Measurements from ENCODE around the gene KCNE2.
"Not testable (repeated sequence)": the region's sequence is repeated elsewhere in the genome, so short reads cannot be mapped to it uniquely, and the experiment has no call there.

KCNE2 gene

DNA sequence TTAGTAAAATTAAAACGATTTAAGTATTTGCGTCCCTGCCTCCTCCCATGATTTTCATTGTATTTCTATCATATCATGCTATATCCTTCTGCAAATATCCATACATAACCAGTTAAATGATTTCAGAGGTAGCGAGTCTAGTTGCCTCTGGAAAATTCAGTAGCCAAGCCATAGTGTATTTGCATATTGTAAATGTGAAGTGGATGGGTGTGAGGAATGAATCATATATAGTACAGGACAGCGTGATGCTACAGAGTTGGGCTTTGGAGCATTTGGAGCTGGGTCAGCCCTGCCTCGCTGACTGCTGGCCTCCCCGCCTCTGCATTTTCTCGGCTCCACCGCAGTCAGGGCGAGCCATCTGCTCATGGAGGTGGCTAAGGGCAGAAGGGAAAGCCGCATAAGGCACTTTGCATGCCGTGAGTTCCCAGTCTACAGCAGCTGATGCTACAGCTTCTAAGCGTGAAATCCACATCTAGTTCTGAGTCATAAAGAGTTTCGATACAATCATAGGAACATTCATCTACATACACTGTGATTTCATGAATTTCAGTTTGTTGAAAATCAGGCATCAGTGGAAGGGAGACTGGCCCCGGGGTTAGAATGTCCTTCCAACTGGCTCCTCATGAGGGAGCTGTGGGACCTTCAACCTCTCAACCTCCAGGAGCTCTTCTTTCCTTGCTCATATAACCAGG, 20.1 kb downstream of the KCNE2 start:
- not testable (repeated sequence) for H3K4me1 ChIP-seq (ENCODE audit: control insufficient read depth, insufficient read depth, low read length); H3K4me3 ChIP-seq (ENCODE audit: low read length); H3K9ac ChIP-seq (ENCODE audit: low read length); H3K27me3 ChIP-seq (ENCODE audit: control insufficient read depth, insufficient read depth, low read length); H3K27ac ChIP-seq (ENCODE audit: low read depth, low read length); H3K36me3 ChIP-seq (ENCODE audit: control insufficient read depth, insufficient read depth, low read length)

DNA sequence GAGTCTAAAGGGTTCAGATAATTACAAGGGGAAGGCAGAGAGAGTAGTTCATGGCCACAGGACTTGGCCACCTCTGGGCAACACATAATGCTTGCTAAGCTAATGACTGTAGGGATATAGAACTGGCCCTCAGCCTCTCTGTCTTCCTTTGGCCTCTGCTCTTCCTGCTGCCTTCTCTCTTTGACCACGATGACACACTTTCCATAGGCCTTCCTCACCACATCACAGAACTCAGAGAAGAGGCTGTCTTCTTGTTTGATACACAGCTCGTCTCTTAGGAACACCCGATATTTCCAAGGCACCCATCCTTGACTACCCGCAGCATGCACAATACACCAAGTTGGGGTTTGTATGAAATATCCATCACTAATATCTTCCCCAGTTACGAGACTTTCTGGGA, 36.7 kb downstream of the KCNE2 start:
- not testable (repeated sequence) for H3K9ac ChIP-seq (ENCODE audit: low read length)

DNA sequence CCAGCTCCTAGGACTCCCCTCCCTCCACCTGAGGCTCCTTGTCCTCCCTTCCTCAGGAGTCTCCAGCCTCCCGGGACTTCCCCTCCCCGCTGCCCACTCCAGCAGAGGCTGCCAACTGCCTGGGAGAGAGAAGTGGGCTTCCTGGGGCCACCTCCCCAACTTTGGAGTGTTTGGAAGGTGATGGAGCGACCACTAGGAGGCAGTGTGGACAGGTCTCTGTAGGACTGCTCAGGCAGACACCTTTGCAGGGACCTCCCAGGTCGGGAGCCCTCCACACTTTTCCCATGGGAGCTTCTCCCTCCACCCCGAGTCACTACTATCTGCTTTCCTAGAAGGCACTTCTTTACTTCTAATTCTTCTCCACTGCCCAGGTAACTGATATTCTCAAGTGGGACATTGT, 40.9 kb downstream of the KCNE2 start:
- H3K4me1 ChIP-seq (ENCODE audit: control insufficient read depth, insufficient read depth, low read length); H3K27me3 ChIP-seq (ENCODE audit: control insufficient read depth, insufficient read depth, low read length); H3K27ac ChIP-seq (ENCODE audit: low read depth, low read length); H3K36me3 ChIP-seq (ENCODE audit: control insufficient read depth, insufficient read depth, low read length); H3K4me3 ChIP-seq (ENCODE audit: low read length); H3K9ac ChIP-seq (ENCODE audit: low read length): not testable (repeated sequence)

More for the DNA sequence above, 36.7 kb downstream of the KCNE2 start:
- H3K4me1 ChIP-seq (ENCODE audit: control insufficient read depth, insufficient read depth, low read length); H3K27me3 ChIP-seq (ENCODE audit: control insufficient read depth, insufficient read depth, low read length); H3K36me3 ChIP-seq (ENCODE audit: control insufficient read depth, insufficient read depth, low read length); H3K27ac ChIP-seq (ENCODE audit: low read depth, low read length); H3K4me3 ChIP-seq (ENCODE audit: low read length): not testable (repeated sequence)

DNA sequence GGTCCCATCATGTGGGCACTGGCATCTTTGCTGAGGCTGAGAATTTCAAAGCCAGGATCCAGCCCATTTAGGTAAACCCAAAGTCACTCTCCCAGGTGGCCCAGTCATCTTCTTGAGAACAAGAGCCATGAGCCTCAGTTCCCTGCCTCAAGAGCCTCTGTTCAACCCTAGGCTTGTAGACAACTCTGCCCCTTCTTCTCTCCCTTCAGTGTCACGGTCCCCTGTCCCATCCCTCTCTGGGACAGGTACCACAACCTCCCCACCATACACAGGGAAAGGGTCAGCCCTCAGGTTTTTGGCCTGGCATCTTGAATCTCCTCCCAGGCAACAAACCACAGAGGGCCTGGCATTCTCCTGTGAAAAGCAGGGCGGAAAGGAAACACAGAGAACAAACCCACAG, 41.9 kb downstream of the KCNE2 start:
- H3K4me1 ChIP-seq (ENCODE audit: control insufficient read depth, insufficient read depth, low read length); H3K9ac ChIP-seq (ENCODE audit: low read length); H3K27me3 ChIP-seq (ENCODE audit: control insufficient read depth, insufficient read depth, low read length); H3K4me3 ChIP-seq (ENCODE audit: low read length); H3K36me3 ChIP-seq (ENCODE audit: control insufficient read depth, insufficient read depth, low read length); H3K27ac ChIP-seq (ENCODE audit: low read depth, low read length): not testable (repeated sequence)

DNA sequence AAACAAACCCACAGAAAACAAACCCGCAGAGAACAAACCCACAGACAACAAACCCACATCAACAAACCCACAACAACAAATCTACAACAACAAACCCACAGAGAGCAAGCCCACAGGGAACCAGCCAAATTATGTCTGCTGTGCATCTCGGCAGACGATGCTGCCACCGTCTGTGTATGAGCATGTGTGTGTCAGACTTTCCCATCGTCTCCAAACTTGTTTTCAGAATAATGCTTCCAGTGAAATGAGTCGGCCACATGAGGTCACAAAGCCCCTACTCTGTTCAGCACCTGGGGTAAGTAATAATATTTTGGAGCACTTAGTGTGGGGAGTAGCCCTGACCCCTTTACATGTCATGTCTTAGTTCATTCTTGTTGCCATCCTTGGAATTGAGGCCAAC, 42.3 kb downstream of the KCNE2 start:
- not testable (repeated sequence) for H3K9ac ChIP-seq (ENCODE audit: low read length); H3K4me3 ChIP-seq (ENCODE audit: low read length); H3K4me1 ChIP-seq (ENCODE audit: control insufficient read depth, insufficient read depth, low read length); H3K36me3 ChIP-seq (ENCODE audit: control insufficient read depth, insufficient read depth, low read length); H3K27me3 ChIP-seq (ENCODE audit: control insufficient read depth, insufficient read depth, low read length); H3K27ac ChIP-seq (ENCODE audit: low read depth, low read length)

DNA sequence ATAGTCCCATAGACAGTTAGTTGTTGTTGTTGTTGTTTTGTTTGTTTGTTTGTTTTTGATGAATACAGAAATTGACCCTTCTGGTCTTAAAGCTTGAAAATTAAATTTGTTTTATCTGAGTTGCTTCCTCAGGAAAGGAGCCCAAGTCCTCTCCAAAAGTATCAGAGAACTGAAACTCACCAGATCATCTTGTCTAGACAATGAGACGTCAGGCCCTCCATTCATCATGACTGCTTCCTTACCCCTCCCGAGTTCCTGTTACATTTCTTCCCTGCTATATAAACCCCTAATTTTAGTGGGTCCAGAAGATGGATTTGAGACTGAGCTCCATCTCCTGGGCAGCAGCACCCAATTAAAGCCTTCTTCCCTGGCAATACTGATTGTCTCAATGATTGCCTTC, 42.9 kb downstream of the KCNE2 start:
- H3K27ac ChIP-seq (ENCODE audit: low read depth, low read length); H3K36me3 ChIP-seq (ENCODE audit: control insufficient read depth, insufficient read depth, low read length); H3K4me1 ChIP-seq (ENCODE audit: control insufficient read depth, insufficient read depth, low read length); H3K27me3 ChIP-seq (ENCODE audit: control insufficient read depth, insufficient read depth, low read length); H3K4me3 ChIP-seq (ENCODE audit: low read length); H3K9ac ChIP-seq (ENCODE audit: low read length): not testable (repeated sequence)

DNA sequence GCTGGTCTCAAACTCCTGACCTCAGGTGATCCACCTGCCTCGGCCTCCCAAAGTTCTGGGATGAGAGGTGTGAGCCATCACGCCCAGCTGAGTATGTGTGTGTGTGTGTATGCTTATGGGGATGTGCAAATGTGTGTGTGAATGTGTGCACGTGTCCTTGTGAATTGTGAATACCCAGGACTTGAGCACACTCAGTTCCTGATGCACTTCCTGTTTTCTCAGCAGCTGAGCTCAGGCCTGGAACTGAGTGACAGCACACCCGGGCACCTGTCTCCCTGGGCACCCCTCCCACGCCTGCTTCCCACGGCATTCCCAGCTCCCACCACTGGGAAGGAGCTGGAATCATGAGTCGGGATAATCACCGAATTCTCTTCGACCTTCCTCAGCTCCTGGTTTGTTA, 43.5 kb downstream of the KCNE2 start:
- not testable (repeated sequence) for H3K27me3 ChIP-seq (ENCODE audit: control insufficient read depth, insufficient read depth, low read length); H3K36me3 ChIP-seq (ENCODE audit: control insufficient read depth, insufficient read depth, low read length); H3K4me1 ChIP-seq (ENCODE audit: control insufficient read depth, insufficient read depth, low read length); H3K27ac ChIP-seq (ENCODE audit: low read depth, low read length); H3K4me3 ChIP-seq (ENCODE audit: low read length); H3K9ac ChIP-seq (ENCODE audit: low read length)

DNA sequence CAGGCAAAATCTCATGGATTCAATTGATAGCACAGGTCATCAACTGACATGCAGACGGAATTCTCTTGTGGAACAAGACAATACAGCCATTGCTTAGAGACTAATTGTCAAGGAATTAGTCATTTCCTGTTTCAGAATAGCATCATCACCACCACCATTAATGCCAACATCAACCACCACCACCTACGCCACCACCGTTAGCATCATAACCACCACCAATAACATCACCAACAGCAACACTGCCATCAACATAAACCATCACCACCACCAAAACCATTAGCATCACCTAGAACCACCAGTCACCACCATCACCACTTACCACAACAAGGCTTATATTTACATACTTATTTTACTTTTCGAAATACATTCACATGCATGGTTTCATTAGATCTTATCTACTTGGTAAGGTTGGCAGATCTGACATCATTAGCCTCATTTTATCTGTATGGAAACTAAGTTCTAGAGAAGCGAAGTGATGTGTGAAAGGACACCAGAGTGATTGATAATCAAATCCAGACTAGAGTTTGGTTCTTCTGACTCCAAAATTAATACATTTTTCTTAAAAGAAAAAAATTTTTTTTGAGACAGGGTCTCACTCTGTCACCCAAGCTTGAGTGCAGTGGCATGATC, 53.8 kb downstream of the KCNE2 start:
- not testable (repeated sequence) for H3K27me3 ChIP-seq (ENCODE audit: control insufficient read depth, insufficient read depth, low read length); H3K4me3 ChIP-seq (ENCODE audit: low read length); H3K36me3 ChIP-seq (ENCODE audit: control insufficient read depth, insufficient read depth, low read length); H3K27ac ChIP-seq (ENCODE audit: low read depth, low read length); H3K4me1 ChIP-seq (ENCODE audit: control insufficient read depth, insufficient read depth, low read length); H3K9ac ChIP-seq (ENCODE audit: low read length)

Measured in rectal smooth muscle tissue (tissue), 1 donor.